ENCODE data around the gene NDUFA5.
"Not testable (repeated sequence)": the region's sequence is repeated elsewhere in the genome, so short reads cannot be mapped to it uniquely, and the experiment has no call there.

NDUFA5 gene

DNA sequence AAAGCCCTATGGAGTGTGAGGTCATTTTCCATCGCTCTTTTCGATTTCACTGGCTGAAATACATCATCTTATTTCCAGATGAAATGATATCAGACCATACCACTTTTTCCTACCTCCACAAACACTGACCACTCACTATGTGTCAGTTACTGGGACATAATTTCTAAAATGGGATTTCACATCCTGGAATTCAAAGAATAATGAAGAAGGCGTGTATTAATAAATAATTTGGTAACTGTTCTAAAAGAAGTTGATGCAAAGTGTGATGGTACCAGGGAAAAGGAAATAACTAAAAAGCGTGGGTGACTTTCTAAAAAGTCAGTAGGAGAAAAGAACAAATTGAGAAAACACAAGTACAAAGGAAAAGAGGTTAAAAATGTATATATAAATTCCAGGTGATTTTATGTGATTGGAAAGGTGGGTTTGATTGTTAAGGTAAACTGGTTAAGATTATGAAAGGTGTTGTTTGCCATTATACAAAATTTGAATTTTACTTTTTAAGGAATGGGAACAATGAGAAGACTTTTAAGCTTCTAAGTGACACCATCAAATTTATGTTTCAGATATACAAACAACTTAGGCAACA, 764 bp upstream of the NDUFA5 start:
- in situ Hi-C loops (cut with MboI; ENCODE audit: low sequenced_read_pairs) = no loop called here

DNA sequence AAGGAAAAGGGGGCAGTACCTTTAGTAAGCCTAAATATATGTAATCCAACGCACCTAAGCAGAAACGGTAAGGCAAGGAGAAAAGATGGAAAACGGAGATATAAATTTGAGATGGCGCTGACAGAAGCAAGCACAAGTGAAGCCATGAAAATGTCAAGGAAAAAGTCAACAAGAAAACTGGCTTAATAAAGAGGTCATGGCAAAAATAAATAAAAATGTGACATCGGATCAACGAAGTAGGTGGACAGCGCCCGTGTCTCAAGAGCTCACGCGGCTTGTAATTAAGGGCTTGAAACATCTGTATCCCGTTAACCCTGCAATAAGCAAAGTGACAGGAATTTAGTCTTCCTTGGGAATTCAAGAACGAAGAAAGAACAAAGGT, 611 bp downstream of the NDUFA5 start:
- in situ Hi-C loops (cut with MboI; ENCODE audit: low sequenced_read_pairs) = no loop called here

DNA sequence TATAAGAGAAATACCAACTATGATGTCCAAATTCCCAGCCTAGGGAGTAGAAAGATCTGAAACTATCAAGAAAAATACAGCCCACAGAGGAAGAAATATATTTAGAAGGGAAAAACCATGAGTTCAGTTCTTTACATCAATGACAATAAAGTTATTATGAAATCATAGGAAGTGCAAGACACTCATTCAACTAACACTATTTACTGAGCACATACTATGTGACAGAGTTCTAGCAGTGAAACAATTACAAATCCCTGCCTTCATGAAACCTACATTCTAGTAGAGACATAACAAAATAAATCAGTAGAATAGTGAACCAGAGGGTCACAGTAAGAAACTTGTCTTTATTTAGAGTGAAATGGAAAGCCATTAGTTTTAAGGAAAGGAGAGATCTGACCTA, 2.1 kb downstream of the NDUFA5 start:
- in situ Hi-C loops (cut with MboI; ENCODE audit: low sequenced_read_pairs) = no loop called here

DNA sequence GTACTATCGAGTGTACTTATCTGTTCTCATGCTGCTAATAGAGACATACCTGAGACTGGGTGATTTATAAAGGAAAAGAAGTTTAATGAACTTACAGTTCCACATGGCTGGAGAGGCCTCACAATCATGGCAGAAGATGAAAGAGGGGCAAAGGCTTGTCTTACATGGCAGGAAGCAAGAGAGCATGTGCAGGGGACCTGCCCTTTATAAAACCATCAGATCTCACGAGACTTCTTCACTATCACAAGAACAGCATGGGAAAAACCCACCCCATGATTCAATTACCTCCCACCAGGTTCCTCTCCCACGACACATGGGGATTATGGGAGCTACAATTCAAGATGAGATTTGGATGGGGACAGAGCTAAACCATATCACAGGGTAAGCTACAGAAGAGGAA, 4.5 kb downstream of the NDUFA5 start:
- in situ Hi-C loops (cut with MboI; ENCODE audit: low sequenced_read_pairs) = no loop called here

DNA sequence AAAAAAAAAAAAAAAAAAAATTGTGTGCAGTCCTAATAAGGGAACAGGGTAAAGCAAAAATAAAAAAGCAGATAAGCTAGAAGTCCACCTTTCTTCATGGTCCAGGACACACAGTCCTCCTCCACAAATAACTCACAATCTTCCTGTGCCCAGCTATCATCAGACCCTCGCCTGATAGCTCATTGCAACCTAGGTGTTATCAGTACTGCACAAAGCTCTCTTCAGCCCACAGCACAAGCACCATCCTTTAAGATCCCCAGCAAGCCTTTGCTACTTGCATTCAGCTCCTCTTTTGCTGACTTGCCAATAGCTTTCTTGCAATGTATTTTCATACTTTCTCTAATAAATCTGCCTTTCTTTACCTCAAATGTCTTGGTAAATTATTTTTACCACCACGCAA, 5.0 kb downstream of the NDUFA5 start:
- in situ Hi-C loops (cut with MboI; ENCODE audit: low sequenced_read_pairs) = no loop called here

DNA sequence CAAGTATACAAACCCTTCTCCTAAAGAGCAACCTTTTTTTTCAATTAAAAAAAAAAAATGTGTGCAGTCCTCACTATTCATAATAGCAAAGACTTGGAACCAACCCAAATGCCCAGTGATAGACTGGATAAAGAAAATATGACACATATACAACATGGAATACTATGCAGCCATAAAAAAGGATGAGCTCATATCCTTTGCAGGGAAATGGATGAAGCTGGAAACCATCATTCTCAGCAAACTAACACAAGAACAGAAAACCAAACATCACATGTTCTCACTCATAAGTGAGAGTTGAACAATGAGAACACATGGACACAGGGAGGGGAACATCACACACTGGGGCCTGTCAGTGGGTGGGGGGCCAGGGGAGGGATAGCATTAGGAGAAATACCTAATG, 5.5 kb downstream of the NDUFA5 start:
- in situ Hi-C loops (cut with MboI; ENCODE audit: low sequenced_read_pairs) = not testable (repeated sequence)

DNA sequence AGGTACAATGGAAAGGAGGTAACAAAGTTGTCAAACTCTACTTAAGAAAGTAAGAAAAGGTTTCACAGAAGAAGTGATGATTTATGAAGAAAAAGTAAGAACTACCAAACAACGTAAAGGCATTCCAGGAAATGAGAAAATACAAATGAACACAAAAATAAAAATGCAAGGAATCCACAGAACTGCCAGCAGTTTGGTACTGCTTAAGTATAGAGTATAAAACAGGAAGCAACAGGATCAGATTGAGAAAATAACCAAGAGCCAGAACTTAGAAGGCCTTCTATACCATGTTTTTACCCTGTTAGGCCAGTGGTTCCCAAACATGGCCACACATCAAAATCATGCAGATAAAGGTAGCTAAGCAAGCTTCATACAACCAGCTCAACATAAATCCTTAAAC, 9.2 kb downstream of the NDUFA5 start:
- in situ Hi-C loops (cut with MboI; ENCODE audit: low sequenced_read_pairs) = no loop called here

DNA sequence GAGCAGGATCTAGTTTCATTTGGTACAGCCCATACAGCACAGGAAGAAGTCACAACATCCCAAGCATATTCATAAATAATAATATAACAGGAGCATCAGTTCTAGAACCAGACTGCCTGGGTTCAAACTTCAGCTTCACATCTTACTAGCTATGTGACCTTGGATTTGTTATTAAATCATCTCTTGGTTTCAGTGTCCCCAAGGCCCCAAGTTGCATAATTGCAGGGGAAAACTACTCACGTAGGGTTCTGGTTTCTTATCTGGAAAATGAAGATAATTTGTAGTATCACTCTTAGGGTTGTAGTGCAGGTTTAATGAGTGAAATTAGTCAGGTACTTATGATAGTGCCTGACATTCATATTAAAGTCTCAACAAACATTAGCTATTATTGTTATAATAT, 17.7 kb downstream of the NDUFA5 start:
- in situ Hi-C loops (cut with MboI; ENCODE audit: low sequenced_read_pairs) = no loop called here

DNA sequence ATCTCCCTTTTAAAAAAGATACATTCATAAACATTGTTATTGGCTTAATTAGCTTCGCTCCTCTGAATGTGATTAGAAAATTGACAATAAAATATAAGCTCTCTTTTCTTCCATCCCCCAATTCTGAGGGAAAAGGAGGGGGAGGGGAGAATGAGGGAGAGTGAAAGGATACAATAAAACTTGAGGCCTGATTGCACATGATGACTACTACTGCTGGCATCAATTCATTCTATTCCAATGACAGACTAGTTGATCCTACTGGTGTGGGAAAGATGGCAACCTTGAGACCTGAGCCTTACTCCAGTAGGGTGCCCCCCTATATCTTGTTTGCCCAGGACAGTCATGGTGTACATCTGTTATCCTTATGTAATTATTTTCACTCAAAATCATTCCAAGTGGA, 18.7 kb downstream of the NDUFA5 start:
- in situ Hi-C loops (cut with MboI; ENCODE audit: low sequenced_read_pairs) = no loop called here

DNA sequence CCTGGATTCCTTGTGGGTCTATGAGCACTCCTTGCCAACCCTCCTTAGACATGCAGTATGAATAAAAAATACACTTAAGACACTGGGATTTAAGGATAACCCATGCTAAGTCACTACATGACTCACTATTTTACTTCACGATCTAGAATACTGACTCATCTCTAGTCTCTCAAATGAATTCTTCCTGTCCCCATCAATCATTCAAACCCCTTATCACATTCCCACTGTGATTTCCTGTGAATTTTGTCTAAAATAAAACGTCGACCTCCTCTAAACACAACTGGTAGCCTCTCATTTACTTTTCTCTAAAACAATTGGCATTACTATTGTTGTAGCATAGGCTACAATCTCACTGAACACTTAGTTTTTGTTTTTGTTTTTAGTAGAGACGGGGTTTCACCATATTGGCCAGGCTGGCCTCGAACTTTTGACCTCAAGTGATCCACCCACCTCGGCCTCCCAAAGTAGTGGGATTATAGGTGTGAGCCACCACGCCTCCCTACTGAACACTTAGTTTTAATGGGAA, 19.4 kb downstream of the NDUFA5 start:
- in situ Hi-C loops (cut with MboI; ENCODE audit: low sequenced_read_pairs) = no loop called here

DNA sequence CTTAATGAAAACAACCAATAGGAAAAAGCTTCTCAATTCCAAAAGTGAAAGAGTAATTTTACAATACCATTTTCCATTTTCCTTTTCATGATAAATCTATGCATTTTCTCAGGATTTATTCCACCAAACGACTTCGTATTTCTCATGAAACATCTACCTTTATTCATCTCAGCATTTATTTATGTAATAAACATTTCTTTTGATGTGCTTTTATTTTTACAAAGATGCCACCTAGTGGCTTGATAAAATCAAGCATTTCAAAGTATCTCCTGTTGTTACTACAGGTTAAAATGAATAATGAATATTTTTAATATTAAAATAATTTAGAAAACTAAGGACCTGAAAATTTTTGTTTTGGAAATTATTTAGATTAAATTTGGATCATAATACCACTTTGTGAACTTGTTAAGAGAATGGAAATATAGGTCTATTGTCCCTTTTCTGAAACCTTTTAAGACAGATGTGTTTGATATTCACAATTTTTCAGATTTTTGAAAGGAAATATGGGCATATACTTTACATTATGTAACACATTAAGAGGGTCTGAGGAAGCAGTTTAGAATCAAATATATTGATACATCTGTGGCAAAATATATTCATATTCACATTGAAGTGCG, 20.5 kb downstream of the NDUFA5 start:
- in situ Hi-C loops (cut with MboI; ENCODE audit: low sequenced_read_pairs) = no loop called here

DNA sequence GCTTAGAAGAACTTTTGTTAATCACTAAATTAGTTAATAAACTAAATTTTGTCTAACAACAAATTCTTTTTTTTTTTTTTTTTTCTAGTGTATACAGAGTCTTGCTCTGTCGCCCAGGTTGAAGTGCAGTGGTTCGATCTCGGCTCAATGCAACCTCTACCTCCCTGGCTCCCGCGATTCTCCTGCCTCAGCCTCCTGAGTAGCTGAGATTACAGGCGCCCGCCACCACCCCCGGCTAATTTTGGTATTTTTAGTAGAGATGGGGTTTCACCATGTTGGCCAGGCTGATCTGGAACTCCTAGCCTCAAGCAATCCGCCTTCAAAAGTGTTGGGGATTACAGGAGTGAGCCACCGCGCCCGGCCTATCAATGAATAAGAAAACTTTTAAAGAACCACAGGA, 22.1 kb downstream of the NDUFA5 start:
- in situ Hi-C loops (cut with MboI; ENCODE audit: low sequenced_read_pairs) = no loop called here

DNA sequence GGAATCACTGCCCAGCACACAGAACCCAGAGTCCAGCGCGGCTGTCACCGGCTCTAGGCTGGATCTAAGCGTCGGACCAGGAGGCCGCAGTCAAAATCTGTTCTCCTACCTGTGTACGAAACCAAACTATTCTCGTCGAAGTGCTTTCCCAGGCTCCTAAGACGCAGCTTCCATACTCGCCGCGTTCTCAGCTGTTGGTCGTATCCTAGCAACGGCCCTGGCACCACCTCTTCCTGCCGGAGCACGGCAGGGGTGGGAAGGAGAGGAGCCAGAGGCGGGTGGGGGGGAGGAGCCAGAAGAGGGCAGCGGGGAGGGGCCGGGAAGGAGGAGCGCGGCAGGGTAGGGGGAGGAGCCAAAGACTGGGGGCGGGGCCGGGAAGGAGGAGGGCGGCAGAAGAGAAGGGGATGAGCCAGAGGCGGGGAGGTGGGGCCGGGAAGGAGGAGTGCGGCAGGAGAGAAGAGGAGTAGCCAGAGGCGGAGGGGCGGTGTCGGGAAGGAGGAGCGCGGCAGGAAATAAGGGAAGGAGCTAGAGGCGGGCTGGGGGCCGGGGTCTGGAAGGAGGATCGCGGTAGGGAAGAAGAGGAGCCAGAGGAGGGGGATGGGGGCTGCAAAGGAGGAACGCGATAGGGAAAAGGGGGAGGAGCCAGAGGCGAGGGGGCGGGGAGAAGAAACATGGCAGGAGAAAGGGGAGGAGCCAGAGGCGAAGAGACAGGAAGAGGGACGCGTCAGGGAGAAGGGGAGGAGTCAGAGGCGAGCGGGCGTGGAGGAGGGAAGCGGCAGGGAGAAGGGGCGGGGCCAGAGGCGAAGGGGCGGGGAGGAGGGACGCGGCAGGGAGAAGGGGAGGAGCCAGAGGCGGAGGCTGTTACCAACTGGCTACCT, 23.0 kb downstream of the NDUFA5 start, which contains the start of gene IQUB:
IQUB (minus strand) TSS at position 213 of the 878 bp plus-strand sequence. CDS start 22,255 bp downstream, outside the sequence.
- in situ Hi-C loops (cut with MboI; ENCODE audit: low sequenced_read_pairs) = no loop called here

DNA sequence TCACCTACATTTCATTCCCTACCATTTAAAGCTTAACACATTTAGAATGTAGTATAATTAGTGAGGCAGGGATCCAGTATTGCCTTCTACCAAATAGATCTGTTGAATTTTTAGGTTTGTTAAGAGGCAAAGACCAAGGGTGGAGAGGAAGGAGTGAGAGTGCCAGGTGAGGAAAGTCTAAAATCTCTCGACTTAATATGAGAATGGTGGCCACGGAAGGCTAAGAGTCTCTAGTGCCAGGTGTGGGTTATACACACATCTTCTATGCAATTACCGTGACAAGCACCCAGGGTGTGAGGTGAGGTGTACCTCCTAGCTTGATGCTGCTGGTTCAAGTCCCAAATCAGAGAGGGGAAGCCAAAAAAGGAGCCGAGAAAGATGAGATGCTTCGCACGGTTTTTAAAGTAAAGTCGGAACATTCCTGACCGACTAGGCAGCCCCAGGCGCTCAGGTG, 23.7 kb downstream of the NDUFA5 start:
- in situ Hi-C loops (cut with MboI; ENCODE audit: low sequenced_read_pairs) = no loop called here

DNA sequence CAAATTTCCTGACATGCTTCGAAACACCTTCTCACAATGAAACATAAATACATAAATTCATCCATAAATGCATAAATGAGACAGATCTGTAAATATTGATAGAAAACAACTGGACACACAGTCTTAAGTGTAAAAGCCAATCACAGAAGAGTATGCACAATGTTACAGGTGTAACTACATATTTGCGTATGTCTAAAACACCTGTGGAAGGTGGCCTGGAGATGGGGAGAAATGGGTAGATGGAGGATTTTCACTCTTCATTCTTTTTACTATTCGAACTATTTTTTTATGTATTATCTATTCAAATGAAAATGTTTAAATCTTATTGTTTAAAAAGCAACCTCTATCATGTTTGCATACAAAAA, 24.1 kb downstream of the NDUFA5 start:
- in situ Hi-C loops (cut with MboI; ENCODE audit: low sequenced_read_pairs) = no loop called here

DNA sequence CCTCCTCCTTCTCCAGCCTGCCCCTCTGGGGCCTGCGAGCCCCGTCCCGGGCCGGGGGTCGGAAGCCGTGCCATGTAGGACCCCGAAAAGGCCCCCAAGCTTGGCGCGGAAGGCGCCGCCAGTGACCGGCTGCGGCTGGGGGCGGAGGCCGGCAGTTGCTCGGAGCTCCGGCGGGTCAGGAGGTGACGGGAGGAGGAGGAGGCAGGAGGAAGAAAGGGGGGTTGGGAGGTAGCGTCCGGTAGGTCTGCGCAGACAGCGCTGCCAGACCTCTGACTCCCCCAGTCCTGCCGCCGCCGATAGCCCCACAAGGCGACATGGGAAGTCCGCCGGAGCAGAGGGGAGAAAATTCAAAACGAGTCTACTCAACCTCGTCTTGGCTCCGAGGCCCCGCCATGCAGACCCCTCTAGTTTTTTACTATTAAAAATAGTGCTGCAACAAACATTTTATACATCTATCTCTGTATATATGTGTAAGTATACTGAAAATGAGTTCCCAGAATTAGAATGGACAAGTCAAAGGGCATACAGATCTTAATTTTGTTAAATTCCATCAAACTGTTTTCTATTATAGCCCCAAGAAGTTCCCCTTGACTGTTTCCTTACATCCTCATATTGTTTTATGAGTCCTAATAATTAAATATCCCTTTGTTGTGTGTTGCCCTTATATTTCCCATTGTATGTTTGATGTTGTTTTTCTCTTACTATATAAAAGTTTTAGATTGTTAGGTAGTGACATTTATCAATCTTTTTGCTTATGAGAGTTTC, 24.6 kb downstream of the NDUFA5 start:
- in situ Hi-C loops (cut with MboI; ENCODE audit: low sequenced_read_pairs) = not testable (repeated sequence)

DNA sequence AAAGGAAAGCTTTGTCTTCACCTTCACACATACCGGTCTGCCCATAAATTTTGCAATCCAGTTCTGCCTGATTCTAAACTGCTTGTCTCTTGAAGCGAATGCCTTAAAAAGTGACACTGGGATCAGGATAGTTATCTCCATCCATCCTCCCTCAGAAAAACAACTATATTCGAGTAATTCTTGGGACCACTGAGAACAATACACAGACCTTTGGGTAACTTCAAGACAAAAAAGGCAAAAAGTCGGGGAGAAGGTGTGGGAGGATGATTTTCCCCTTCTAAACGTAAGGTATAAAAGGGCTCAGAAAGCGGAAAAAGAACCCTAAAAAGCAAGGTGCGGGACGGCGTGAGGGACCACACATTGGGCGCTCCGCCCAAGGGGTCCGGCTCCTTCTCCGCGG, 25.3 kb downstream of the NDUFA5 start:
- in situ Hi-C loops (cut with MboI; ENCODE audit: low sequenced_read_pairs) = not testable (repeated sequence)

DNA sequence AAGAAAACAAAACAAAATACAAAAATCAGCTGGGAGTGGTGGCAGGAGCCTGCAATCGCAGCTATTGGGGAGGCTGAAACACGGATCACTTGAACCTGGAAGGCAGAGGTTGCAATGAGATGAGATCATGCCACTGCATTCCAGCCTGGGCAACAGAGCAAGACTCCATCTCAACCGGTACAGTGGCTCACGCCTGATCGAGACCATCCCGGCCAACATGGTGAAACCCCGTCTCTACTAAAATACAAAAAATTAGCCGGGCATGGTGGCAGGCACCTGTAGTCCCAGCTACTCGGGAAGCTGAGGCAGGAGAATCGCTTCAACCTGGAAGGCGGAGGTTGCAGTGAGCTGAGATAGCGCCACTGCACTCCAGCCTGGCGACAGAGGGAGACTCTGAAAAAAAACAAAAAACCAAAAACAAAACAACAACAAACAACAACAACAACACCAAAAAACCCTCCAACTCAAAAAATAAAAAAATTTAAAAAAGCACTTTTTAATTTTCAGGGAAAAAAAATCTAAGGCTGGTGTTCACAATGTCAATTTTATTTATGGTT, 27.5 kb downstream of the NDUFA5 start:
- in situ Hi-C loops (cut with MboI; ENCODE audit: low sequenced_read_pairs) = not testable (repeated sequence)

DNA sequence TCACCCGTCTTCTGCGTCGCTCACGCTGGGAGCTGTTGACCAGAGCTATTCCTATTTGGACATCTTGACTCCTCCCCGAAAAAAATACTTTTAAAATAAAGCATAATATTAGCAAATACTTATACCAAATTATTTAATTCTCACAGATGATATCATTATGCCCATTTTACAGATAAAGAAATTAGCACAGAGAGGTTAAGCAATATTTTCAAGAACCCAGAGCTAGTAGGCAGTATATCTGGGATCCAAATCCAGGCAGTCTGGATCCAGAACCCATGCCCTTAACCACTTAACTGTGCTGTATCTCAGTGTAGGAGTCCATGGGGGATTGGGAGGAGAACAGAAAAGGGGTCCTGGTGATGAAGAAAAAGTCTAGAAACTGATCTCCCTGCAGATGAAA, 29.4 kb downstream of the NDUFA5 start:
- in situ Hi-C loops (cut with MboI; ENCODE audit: low sequenced_read_pairs) = no loop called here

DNA sequence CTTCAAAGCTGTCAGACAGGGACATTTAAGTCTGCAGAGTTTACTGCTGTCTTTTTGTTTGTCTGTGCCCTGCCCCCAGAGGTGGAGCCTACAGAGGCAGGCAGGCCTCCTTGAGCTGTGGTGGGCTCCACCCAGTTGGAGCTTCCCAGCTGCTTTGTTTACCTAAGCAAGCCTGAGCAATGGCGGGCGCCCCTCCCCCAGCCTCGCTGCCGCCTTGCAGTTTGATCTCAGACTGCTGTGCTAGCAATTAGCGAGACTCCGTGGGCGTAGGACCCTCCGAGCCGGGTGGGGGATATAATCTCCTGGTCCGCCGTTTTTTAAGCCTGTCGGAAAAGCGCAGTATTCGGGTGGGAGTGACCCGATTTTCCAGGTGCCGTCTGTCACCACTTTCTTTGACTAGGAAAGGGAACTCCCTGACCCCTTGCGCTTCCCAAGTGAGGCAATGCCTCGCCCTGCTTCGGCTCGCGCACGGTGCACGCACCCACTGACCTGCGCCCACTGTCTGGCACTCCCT, 29.8 kb downstream of the NDUFA5 start:
- in situ Hi-C loops (cut with MboI; ENCODE audit: low sequenced_read_pairs) = not testable (repeated sequence)

DNA sequence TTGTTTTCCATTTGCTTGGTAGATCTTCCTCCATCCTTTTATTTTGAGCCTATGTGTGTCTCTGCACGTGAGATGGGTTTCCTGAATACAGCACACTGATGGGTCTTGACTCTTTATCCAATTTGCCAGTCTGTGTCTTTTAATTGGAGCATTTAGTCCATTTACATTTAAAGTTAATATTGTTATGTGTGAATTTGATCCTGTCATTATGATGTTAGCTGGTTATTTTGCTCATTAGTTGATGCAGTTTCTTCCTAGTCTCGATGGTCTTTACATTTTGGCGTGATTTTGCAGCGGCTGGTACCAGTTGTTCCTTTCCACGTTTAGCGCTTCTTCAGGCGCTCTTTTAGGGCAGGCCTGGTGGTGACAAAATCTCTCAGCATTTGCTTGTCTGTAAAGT, 31.1 kb downstream of the NDUFA5 start:
- in situ Hi-C loops (cut with MboI; ENCODE audit: low sequenced_read_pairs) = not testable (repeated sequence)
